Measurements from ENCODE around the gene LCN6.
A peak's percentile ranks its signal among the peaks of the same experiment; 100 is the strongest.

The LCN6 gene

GRCh38 chr9:136701668-136702053 lies 46.7 kb downstream of the LCN6 start:
- peak overlapping the region; percentile 23 for H2AFZ ChIP-seq (ENCODE audit: low read depth)
- TF ChIP-seq CTCF (conservative IDR thresholded peaks at IDR 0.05; ENCODE audit: low read depth, low read length) = no peak
- 0 out of 2 replicates have a peak, but pooled peaks cover 4% of the 10 kb centered on the region for H3K79me2 ChIP-seq (ENCODE audit: insufficient read depth, low read depth)

GRCh38 chr9:136700959-136701667 lies 47.2 kb downstream of the LCN6 start:
- H3K27me3 ChIP-seq (ENCODE audit: insufficient read depth, low read depth) = no peaks in the 10 kb centered on the region
- H3K27ac ChIP-seq = peak overlapping the region; percentile 95
- peak overlapping the region; percentile 23 for H2AFZ ChIP-seq (ENCODE audit: low read depth)
- peak overlapping the region; percentile 82 for H3K4me2 ChIP-seq
- H3K9ac ChIP-seq = peak overlapping the region; percentile 86
- no peak for TF ChIP-seq CTCF (conservative IDR thresholded peaks at IDR 0.05; ENCODE audit: low read depth, low read length)
- H3K4me1 ChIP-seq (ENCODE audit: low read depth, poor library complexity, severe bottlenecking) = peaks cover 86% of the 10 kb centered on the region
- H3K4me3 ChIP-seq (IDR thresholded peaks at IDR 0.05; ENCODE audit: insufficient read depth, low read depth, low read length) = no peak overlapping the region
- no peaks in the 10 kb centered on the region for H4K20me1 ChIP-seq (ENCODE audit: insufficient read depth)
- 0 out of 2 replicates have a peak, but pooled peaks cover 4% of the 10 kb centered on the region for H3K79me2 ChIP-seq (ENCODE audit: insufficient read depth, low read depth)
- no peaks in the 10 kb centered on the region for H3K36me3 ChIP-seq (ENCODE audit: insufficient read depth)

More at GRCh38 chr9:136701668-136702053, 46.7 kb downstream of the LCN6 start:
- Histone ChIP-seq H4K20me1 (ENCODE audit: insufficient read depth) (no peaks in the 10 kb centered on the region), H3K27me3 (ENCODE audit: insufficient read depth, low read depth) (no peaks in the 10 kb centered on the region), H3K27ac (peak overlapping the region; percentile 95), H3K9ac (peak overlapping the region; percentile 86), H3K4me3 (IDR thresholded peaks at IDR 0.05; ENCODE audit: insufficient read depth, low read depth, low read length) (no peak overlapping the region), H3K4me2 (peak overlapping the region; percentile 82), H3K4me1 (ENCODE audit: low read depth, poor library complexity, severe bottlenecking) (peaks cover 81% of the 10 kb centered on the region), H3K36me3 (ENCODE audit: insufficient read depth) (no peaks in the 10 kb centered on the region)

- no peak overlapping the region for H2AFZ ChIP-seq (ENCODE audit: low read depth)
- peak overlapping the region; percentile 95 for H3K27ac ChIP-seq
- no peaks in the 10 kb centered on the region for H3K36me3 ChIP-seq (ENCODE audit: insufficient read depth)
- peak overlapping the region; percentile 82 for H3K4me2 ChIP-seq
- peak overlapping the region; percentile 86; the same call in 1 of the 2 replicates for H3K9ac ChIP-seq
- no peaks in the 10 kb centered on the region for H3K27me3 ChIP-seq (ENCODE audit: insufficient read depth, low read depth)
- TF ChIP-seq CTCF (conservative IDR thresholded peaks at IDR 0.05; ENCODE audit: low read depth, low read length) = no peak
- H3K79me2 ChIP-seq (ENCODE audit: insufficient read depth, low read depth) = 0 out of 2 replicates have a peak, but pooled peaks cover 4% of the 10 kb centered on the region
- H3K4me1 ChIP-seq (ENCODE audit: low read depth, poor library complexity, severe bottlenecking) = peaks cover 91% of the 10 kb centered on the region
- no peak overlapping the region for H3K4me3 ChIP-seq (IDR thresholded peaks at IDR 0.05; ENCODE audit: insufficient read depth, low read depth, low read length)
- H4K20me1 ChIP-seq (ENCODE audit: insufficient read depth) = no peaks in the 10 kb centered on the region
These were observed 48.0 kb downstream of the LCN6 start for GRCh38 chr9:136700304-136700703.

GRCh38 chr9:136698635-136699246 lies 49.6 kb downstream of the LCN6 start:
- H3K4me3 ChIP-seq (IDR thresholded peaks at IDR 0.05; ENCODE audit: insufficient read depth, low read depth, low read length) = no peak overlapping the region
- H3K27me3 ChIP-seq (ENCODE audit: insufficient read depth, low read depth) = no peaks in the 10 kb centered on the region
- H3K27ac ChIP-seq = no peak overlapping the region
- no peak overlapping the region for H3K9ac ChIP-seq
- no peaks in the 10 kb centered on the region for H3K79me2 ChIP-seq (ENCODE audit: insufficient read depth, low read depth)
- H4K20me1 ChIP-seq (ENCODE audit: insufficient read depth) = no peaks in the 10 kb centered on the region
- no peaks in the 10 kb centered on the region for H3K36me3 ChIP-seq (ENCODE audit: insufficient read depth)
- TF ChIP-seq CTCF (conservative IDR thresholded peaks at IDR 0.05; ENCODE audit: low read depth, low read length) = no peak
- H3K4me1 ChIP-seq (ENCODE audit: low read depth, poor library complexity, severe bottlenecking) = peaks cover 91% of the 10 kb centered on the region
- H2AFZ ChIP-seq (ENCODE audit: low read depth) = no peak overlapping the region
- no peak overlapping the region; the same call in 1 of the 2 replicates for H3K4me2 ChIP-seq

Data from KMS-11 (cell line).